Activated effector memory CD4-positive, alpha-beta T cell treated with Interleukin-2 at 50 U/mL for 16 hours (primary cell): ENCODE measurements around the gene BCAS1.
"Not testable (repeated sequence)": the region's sequence is repeated elsewhere in the genome, so short reads cannot be mapped to it uniquely, and the experiment has no call there.

Experiments used
- DNase-seq: peaks from one replicate; pipeline ENCODE4 v3.0.0-alpha.2; 2020

BCAS1 gene

DNA sequence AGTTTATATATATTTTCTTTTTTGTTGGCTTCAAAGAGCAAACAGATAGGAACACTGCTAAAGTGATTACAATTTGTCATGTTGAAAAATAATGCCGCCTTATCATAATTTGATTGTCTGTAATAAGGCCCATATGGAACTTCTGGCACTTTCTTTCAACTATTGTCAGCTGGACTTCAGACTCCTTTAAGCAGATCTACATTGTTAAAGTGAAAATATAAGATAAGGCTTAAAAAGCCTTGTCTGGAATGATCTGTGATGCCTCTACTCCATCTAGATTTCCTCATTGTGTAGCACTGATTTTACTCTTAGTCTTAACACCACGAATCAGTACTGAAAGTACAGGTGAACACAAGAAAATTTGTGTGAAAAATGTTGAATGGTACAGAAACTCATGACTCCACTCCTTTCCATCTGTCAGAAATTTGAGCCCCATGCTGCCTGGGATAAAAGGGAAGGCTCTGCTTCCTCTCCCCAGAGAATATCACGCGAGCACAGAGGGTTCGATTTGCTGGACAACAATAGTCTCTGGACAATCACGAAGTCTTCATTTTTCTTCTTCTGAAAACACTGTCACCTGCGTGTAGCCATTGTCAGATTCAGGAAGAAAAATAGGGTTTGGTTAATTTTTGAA, 56.0 kb downstream of the BCAS1 start:
- DNase-seq = no peak

DNA sequence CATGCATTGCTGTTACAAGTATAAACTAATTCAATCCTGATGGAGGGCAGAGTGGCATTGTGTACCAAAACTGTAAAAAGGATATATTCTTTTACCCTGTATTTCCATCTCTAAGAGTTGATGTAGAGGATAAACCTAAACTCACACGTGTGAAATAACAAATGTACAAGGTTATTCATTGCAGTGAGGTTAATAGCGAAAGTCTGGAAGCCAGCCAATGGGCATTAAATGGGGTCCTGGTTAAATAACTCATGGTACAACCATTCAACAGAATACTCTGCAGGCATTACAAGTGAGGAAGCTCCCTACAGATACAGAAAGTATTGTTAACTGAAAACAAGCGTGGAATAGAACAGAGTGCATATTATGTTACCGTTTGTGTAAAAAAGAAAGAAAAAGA, 56.9 kb downstream of the BCAS1 start:
- DNase-seq = no peak

DNA sequence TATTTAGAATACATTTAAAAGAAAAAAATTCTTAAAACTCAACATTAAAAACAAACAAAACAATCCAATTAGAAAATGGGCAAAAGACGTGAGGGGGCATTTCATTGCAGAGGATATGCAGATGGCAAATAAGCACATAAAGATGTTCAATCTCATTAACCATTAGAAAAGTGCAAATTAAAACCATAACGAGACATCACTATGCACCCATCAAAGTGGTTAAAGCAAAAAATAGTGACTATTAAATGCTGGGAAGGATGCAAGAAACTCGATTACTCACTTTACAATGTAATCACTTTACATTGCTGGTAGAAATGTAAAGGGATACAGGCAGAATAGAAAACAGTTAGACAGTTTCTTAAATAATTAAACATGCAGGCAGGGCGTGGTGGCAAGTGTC, 59.0 kb downstream of the BCAS1 start:
- DNase-seq = no peak

DNA sequence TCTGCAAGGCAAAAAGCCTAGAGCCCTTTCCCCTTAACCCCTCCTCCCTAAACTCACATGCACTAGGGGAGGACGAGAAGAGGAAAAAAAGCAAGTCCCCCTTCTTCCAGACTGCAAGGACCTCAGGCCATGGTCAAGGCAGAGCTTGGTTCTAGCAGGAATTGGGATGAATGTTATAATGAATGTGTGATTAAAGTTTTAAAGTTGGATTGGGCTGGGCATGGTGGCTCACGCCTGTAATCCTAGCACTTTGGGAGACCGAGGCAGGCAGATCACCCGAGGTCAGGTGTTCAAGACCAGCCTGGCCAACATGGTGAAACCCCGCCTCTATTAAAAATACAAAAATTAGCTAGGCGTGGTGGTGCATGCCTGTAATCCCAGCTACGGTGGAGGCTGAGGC, 64.2 kb downstream of the BCAS1 start:
- DNase-seq = not testable (repeated sequence)

DNA sequence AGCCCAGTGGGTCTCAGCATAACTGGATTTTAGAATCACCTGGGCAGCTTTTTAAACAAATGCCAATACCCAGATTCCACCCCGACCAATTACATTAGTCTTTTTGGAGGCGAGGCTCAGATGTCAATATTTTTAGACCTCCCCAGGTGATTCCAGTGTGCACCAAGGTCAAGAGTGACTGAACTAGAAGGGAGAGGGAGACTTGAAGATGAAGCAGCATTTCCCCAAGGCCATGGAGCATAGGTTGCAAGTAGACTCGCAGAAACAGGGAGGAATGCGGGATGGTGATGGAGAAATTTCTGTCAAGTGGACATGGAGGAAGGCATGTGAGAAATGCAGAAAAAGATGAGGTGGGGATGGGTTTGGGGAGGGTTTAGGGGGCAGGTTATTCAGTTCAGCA, 64.9 kb downstream of the BCAS1 start:
- DNase-seq = no peak

DNA sequence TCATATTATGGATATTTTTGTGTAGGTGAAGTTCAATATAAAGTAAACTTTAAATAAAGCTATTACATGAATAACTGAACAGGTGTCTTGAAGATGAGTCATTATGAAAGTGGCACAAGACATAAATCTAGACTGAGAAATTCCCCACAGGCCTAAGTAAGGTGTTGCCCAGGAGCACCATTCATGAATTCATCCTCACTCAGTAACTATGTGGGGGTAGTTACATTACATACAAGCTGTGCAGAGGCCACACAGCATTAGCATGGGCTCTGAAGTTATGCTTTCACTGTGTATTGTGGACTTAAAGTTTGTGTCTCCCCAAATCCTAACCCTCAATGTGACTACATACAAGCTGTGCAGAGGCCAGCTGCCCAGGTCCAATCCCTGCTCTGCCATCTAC, 65.9 kb downstream of the BCAS1 start:
- no peak for DNase-seq

DNA sequence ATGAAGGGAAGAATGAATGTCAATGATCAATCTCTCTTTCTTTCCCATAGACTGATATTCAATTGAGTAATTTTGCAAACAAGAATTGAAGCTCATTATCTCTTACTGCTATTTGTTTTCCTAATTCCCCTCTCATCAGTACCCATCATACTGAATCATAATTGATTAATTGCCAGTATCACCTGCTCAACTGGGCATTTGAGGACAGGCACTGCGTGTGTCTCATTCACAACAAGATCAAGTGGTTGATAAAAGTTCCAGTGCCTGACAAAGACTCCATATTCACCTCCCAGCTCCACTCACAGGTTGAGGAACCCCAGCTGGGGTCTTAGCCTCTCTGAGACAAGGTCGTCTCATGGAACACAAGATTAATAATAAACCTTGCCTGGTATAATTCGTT, 67.7 kb downstream of the BCAS1 start:
- no peak for DNase-seq

DNA sequence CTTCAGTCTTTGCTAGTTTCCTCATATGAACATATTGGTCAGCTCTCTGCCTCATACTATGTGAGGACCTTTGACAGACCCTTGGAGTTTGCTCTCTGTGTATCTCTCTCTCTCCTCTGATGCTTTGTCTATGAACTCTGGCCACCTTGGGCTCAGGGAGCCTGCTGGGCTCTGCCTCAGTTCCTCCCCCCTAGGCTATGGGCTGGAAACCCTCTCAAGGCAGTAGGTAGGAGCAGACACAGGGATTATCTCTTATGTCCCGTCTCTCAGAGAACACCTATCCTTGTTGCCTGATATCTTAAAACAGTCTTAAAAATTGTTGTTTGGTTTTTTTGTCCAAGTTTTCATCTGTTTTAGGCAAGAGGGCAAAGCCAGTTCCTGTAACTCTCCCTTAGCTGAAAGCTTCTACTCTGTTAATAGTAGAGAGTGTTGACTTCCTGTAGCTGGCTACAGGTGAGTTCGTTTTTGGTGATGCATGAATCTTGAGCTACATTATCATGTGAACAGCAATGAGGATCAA, 68.3 kb downstream of the BCAS1 start:
- DNase-seq = no peak

DNA sequence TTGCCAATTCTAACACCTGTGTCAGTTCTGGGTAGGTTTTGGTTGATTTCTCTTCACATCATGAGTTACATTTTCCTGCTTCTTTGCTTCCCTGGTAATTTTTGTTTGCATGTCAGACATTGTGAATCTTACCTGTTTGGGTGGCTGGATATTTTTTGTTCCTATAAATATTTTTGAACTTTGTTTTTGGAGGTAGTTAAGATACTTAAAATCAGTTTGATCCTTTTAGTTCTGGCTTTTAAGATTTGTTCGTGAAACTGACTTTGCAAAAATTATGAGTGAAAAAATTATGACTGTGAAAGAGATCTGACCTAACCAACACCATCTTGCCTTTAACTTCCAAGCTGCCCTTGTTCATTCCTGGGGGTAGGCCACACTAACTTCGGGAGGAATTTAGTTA, 69.5 kb downstream of the BCAS1 start:
- DNase-seq = no peak

DNA sequence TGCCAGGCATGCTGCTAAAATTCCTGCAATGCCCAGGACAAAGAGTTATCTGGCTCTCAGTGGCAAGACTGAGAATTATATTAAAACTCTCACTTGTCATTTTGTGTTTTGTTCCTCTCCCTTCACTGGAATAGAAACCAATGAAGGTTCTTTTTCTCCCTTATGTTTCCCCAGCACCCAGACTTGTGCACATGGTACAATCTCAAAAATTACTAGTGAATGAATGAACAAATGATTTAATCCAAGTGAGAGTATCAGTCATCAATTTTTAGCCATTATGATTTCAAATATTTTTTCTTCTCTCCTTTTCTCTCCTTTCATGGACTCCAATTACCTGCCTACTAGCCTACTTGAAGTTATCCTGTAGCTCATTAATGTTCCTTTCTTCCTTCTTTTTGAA, 70.1 kb downstream of the BCAS1 start:
- no peak for DNase-seq

DNA sequence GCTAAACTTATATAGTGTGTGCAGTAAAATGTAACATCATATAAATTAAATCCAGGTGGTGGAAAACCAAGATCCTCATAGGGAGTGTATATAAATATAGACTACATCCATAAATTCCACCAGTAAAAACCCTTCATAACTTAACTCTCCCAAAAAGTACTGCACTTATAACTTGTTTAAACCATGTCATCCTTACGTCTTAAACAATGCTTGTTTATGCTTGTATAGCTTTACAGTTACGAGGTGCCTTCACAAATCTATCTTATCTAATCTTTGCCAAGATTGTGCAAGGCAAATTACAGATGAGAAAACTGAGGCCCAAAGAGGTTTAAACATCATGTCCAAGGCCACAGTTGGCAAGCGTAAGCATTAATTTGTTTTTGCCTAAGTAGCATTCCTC, 71.3 kb downstream of the BCAS1 start:
- no peak for DNase-seq

DNA sequence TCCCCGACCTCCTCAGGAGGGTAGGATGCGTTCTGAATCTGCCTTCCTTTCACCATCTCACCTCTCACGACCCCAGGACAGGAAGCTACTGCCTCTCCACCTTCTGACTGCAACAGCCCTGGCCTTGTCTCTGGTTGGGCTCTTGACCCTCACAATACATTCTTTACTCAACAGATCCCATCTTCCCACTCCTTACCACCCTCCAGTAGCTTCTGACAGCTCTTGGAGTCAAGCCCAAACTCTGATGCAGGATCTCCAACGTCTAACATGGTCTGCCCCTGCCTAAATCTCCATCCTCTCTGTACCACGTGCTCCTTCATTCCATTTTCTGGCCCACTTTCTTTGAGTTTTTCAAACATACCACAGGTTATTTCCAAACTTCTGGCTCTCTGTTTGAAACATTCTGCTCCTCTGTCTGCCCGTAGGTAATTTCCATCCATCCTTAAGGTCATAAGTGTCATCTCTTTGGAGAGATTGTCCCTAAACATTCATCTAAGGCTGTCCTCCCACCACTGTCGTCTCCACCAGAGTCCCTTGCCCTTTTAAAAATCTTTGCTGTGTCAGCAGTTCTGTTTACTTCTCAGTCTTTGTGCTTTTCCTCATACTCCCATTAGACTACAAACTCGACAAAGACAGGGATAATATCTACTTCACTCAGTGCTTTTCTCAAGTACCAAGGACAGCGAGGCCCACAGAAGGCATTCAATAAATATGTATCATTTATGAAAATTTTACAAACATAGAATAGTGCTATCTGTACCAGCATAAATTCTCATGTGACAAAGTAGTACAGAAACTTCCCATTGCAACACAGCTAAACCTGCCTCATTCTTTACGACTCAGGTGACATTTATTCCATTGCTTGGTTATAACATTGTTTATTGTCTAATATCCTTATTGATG, 73.6 kb downstream of the BCAS1 start:
- DNase-seq = no peak

DNA sequence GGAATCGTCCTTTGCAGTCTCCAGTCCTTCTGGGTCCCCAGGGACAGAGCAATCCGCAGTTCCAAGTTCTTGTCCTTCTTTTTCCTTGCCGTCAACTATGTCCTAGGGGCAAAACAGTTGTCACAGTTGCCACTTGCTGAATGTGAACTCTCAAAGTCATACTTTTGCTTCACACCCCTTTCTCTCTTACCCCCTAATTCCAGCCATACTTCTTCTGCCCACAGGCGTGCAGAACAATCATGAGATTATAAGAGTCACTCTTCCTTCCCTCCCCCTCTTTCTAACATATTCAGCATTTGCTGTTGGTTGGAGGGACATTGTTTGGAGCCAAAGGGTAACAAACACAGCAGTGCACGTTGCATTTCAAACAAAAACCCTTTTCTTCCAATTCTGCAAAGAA, 74.4 kb downstream of the BCAS1 start:
- DNase-seq = no peak

DNA sequence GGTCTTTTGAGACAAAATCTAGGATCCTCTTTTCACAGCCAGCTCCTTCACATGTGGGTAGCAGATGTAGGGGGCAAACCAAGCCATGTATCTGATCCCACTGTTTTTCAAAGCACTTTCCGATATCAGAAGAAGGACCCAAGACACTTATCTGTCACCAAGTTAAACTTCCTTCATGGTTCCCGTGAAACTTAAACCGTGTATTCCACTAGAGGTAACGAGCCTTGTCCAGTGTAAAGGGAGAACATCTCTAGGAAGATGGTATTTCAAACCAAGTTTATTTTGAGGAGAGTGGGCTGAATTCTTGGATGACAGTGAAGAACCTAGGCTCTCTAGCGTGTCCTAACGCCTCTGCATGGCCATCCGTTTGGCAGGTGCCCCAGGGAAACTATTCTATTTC, 76.3 kb downstream of the BCAS1 start:
- no peak for DNase-seq

DNA sequence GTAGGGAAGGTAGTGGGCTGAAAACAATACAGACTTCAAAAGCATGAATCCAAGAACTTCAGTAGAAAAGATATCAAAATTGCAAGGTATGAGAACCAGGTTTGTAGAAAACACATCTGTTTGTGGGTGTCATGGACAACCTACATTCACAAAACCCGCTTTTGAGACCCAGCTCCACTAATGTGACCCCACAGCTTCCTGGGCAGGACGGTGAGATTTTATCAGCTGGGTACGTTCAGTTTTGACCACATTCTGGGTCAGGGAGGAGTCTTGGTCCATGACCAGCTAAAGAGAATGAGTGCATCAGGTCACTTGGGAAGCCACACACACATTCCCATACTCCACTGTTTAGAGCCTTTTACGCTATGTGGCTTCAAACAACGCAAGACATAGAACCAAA, 77.1 kb downstream of the BCAS1 start:
- no peak for DNase-seq

DNA sequence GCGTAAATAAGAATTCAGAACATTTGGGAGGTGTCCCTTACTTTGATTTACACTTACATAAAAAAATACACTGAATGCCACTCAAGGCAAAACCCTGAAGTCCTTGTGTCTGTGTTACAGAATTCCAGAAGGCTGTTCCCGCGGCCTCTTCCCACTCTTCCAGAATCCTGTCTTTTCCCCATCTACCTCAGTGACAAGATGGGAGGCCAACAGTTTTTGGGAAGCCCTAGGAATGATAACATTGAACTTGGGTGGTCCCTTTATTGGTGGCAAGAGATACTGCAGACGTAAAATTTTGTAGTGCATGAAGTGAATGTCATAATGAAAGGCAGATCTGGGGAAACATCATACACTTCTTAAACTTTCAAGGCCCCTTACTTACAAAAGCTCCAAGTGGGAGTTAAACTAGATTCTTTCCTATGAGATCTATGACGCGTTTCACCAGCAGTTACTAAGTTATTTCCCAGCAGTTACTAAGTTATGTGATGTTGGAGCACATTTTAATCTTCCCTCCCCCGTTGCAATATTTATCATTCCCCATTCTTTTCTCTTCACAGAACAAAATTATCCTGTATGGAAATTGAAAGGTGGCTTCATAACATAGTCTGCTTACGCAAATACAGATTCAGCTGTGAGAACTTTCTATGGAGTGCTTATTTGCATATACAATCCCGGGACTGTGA, 79.5 kb downstream of the BCAS1 start:
- DNase-seq = no peak

DNA sequence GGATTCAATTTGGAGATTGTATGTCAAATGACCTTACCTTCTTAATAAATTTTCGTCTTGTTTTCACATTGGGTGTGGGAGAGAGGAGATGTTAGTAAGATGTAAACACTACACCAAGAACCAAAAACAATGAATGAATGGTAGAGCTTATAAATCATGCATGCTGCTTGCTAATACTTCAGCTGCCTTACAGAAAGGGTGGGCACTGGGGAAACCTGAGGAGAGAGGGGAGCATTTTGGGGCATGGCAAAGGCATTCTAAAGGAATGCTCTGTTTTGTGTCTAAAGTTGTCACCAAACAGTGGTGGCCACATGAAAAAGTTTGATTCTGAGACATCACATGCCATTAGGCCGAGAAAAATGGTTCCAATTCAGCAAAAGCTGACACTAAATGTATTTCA, 80.4 kb downstream of the BCAS1 start:
- no peak for DNase-seq

DNA sequence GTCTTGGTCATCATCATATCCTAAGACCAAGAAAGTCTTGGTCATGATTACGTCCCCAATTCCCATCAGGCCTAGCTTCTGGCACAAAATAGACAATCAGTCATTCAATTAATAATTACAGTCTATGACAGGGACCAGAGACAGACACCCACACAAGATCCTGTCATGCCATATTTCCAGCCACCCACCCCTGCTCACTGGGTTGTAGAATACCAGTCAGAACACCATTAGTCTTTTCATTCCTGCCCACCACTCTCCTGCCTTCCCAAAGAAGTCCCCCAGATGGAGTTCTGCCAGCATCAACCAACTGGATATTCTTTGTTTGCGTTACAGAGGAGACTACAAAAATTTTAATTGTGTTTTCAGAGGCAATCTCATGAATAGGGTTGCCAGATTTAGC, 81.0 kb downstream of the BCAS1 start:
- DNase-seq = no peak

DNA sequence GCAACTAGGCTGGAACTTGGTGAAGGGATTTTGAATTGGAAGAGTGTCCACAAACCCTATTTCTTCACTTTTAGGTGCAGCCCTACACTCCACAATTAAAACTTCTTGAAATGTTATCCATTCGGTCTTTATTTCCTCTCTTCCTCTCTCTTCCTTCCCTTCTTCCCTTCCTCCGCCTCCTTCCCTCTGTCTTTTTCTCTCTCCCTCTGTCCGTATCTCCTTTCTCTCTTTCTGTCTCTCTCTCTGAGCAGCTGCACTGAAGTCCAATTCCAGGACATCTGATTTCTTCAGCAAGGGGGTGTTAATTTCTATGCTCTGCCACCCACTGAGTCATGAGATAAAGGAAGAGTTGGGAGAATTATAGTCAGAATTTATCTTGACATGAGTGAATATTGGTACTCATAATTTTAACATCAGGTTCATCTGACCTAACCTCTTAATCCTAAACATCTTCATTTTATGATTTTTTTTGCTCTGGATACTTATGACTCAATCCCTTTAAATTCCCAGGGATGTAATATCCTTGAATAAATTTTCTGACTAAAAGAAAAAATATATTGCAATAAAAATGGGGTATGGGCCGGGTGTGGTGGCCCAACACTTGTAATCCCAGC, 84.2 kb downstream of the BCAS1 start:
- no peak for DNase-seq

DNA sequence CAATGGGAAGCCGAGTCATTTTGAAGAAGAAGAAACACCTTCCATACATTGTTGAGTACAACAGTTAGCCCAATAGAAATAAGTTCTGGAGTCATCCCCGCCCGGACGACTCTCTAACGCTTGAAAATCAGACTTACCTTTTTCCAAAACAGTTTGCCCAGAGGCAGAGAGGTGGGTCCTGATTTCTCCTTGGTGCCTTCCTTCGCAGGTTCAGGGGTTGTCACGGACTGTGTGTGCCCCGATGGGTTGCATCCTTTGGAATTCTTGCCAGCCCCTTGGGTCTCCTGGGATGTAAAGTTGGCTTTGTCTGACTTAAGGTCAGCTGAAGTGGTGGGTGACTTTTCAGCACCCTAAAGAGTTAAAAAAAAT, 85.3 kb downstream of the BCAS1 start:
- no peak for DNase-seq

DNA sequence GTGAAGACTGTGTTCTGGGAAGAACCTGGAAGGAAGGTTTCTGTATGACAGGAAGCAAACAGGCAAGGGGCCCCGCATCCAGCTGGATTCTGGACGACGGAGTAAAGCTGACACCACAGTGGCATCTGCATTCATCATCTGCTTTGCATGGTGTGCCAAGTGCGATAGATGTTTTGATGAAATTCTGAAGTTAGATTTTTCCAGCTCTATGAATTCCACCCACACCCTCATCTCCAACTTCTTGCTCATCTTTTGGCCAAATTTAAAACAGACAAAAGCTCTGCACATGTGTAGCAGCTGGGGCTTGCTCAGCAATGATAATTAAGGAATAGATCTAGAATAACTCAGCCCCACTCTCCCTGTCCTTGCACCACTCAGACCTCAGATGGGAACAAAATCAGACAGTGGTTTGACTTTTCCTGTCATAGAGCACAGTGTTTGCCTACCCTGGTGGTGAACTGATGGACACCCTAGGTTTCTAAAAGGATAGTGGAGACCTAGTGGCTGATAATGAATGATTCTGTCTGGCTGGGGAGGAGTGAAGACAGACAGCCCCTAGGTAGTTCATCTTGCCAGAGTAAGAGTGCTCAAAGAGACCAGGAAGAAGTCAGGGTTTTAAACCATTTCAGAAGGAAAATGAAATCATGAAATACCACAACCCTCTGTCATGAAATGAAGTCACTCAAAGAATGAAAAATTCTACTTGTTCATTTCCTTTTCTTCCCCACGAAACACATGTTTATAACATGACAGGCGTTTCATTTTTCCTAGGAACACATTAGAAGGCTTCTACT, 85.8 kb downstream of the BCAS1 start:
- no peak for DNase-seq

DNA sequence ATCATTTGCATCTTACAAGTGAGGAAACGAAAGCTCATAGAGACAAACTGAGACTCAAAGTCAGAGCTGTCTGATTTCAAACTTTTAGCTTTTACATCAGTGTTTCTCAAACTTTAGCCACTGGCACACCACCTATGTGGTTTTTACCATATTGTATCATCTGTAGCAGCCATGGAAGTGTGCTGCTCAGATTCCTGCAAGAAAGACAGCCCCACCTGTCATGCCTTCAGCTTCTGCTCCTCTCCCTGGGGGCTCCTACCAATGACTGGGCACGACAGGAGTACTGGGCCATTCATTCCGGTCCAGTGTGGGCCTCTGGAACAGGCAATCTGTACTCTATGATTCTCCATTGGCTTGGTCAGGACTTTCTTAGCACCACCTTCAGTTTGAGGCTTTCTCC, 87.0 kb downstream of the BCAS1 start:
- no peak for DNase-seq

DNA sequence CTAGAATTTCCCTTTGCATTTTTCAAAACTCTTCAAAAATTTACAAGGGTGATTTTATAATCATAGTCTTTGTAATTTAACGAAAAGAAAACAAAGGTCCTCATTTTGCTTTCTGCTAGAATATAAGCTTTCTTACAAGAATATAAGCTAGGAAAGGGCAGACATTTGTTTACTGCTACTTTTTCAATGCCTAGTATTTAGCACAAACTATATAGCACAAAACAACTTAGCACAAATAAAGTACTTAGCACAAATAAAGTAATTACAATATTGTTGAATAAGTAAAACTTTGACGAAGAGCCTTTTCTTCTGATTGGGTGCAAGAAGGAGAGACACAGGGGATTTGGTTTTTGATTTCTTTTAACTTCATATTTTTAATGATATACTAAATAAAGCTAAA, 87.8 kb downstream of the BCAS1 start:
- DNase-seq = no peak
